Testis (tissue), 3 donors: ENCODE data around the gene RGS9. TPM values are rescaled to one million over a fixed set of nuclear protein-coding genes. Genes with fewer than 3 reads are reported as not detected.

Experiments
- DNase-seq: peaks from one replicate; pipeline ENCODE4 v3.0.0-alpha.2; 2019
- H3K27ac ChIP-seq, 2 donors: fragments of 200-600 bp; sonication (generic); one replicate each; pipeline ENCODE4 v1.5.1; 2019
- H3K27me3 ChIP-seq: fragments of 200-600 bp; sonication (generic); one replicate; pipeline ENCODE4 v1.5.1; 2019
- H3K36me3 ChIP-seq: fragments of 200-600 bp; sonication (generic); one replicate; pipeline ENCODE4 v1.5.1; 2017; ENCODE audit warnings: low read depth; ENCODE audit errors: missing control alignments
- H3K4me1 ChIP-seq: fragments of 200-600 bp; sonication (generic); one replicate; pipeline ENCODE4 v1.5.1; 2019
- H3K4me3 ChIP-seq, 2 donors: fragments of 200-600 bp; sonication (generic); one replicate each; pipeline ENCODE4 v1.5.1; 2017 to 2019
- H3K9me3 ChIP-seq: fragments of 200-600 bp; sonication (generic); one replicate; pipeline ENCODE4 v1.5.1; 2017
- CTCF ChIP-seq, 3 experiments: fragments of 450-650 bp in 2 of 3; fragments of 200-600 bp in 1 of 3; sonication (generic) in 1 of 3; IDR thresholded peaks; one replicate each; pipeline ENCODE4 v1.5.1; 2016 to 2019; ENCODE audit warnings: antibody characterized with exemption in 3 of 3, mild to moderate bottlenecking in 2 of 3, moderate library complexity in 1 of 3
- POLR2A ChIP-seq: fragments of 450-650 bp; IDR thresholded peaks from one replicate; pipeline ENCODE4 v1.6.1; 2017; ENCODE audit warnings: antibody characterized with exemption, mild to moderate bottlenecking, moderate library complexity
- WGBS, 2 donors: methylation state at CpG; one replicate each; pipeline ENCODE4 v1.1.5; 2018; 5-methylcytosine and 5-hydroxymethylcytosine counted together
- intact Hi-C: fragments of 100-400 bp; cut with DNase I; formaldehyde crosslinking; loops from one replicate; pipeline ENCODE4 v1.15.1; 2023; ENCODE audit warnings: low total_unique reads
- polyA plus RNA-seq: library from polyadenylated mRNA; stranded (reverse); fragments of 350-450 nt; fragmentation: Illumina TruSeq; extraction: RNeasy Lipid Tissue Mini Kit (QIAGEN cat#74804); gene quantifications from one replicate; pipeline ENCODE4 v1.2.3, GENCODE V29; 2014; ENCODE audit warnings: low read depth, low replicate concordance; ENCODE audit not compliant: insufficient read depth
- total RNA-seq, 2 donors: library from RNA; depleted of rRNA; stranded (reverse); fragments of >200 nt; gene quantifications; one replicate each; pipeline ENCODE4 v1.2.3, GENCODE V29; 2016

RGS9 gene
- total and polyA plus RNA-seq, 3 donors from 2014 or later = 4.6 to 7.9 (median 5.7) TPM

- Histone ChIP-seq H3K4me1 (no peaks in the 10 kb centered on the region), H3K36me3 (no peaks in the 10 kb centered on the region), H3K27ac (no peak overlapping the region), H3K9me3 (no peaks in the 10 kb centered on the region), H3K27me3 (no peaks in the 10 kb centered on the region), H3K4me3 (no peak overlapping the region)
- TF ChIP-seq POLR2A = no peak
- TF ChIP-seq CTCF (IDR thresholded peaks at IDR 0.05) = no peak
- intact Hi-C loops = no loop called here
- WGBS, 2 donors = 66 to 70% methylated on average over 5 of the region's 5 CpGs
- DNase-seq = no peak
Measured at GRCh38 chr17:65130832-65131231, 6.3 kb upstream of the RGS9 start.

GRCh38 chr17:65131240-65131639 is 5.9 kb upstream of the RGS9 start:
- H3K4me3 ChIP-seq = no peak overlapping the region
- intact Hi-C loops = no loop called here
- WGBS, 2 donors = 73 to 78% methylated on average over 6 of the region's 6 CpGs
- no peak overlapping the region for H3K27ac ChIP-seq
- TF ChIP-seq POLR2A = no peak
- no peaks in the 10 kb centered on the region for H3K36me3 ChIP-seq
- H3K9me3 ChIP-seq = no peaks in the 10 kb centered on the region
- H3K27me3 ChIP-seq = no peaks in the 10 kb centered on the region
- H3K4me1 ChIP-seq = no peaks in the 10 kb centered on the region
- no peak for DNase-seq

GRCh38 chr17:65131946-65132345 is 5.2 kb upstream of the RGS9 start:
- Histone ChIP-seq H3K27me3 (no peaks in the 10 kb centered on the region), H3K36me3 (no peaks in the 10 kb centered on the region), H3K4me3 (no peak overlapping the region), H3K4me1 (no peaks in the 10 kb centered on the region), H3K27ac (no peak overlapping the region), H3K9me3 (no peaks in the 10 kb centered on the region)
- intact Hi-C loops = no loop called here
- DNase-seq = no peak
- TF ChIP-seq CTCF (IDR thresholded peaks at IDR 0.05) (no peak), POLR2A (no peak)
- WGBS, 2 donors = 97% methylated on average over 5 of the region's 5 CpGs

- intact Hi-C loops = no loop called here
- no peaks in the 10 kb centered on the region for H3K36me3 ChIP-seq
- peaks cover 9% of the 10 kb centered on the region for H3K4me1 ChIP-seq
- DNase-seq = no peak
- TF ChIP-seq POLR2A = no peak
- no peak for TF ChIP-seq CTCF (IDR thresholded peaks at IDR 0.05)
- H3K27ac ChIP-seq = no peak overlapping the region
- H3K27me3 ChIP-seq = no peaks in the 10 kb centered on the region
- H3K4me3 ChIP-seq = no peak overlapping the region
- WGBS, 2 donors = 85 to 90% methylated on average over 2 of the region's 2 CpGs
- H3K9me3 ChIP-seq = no peaks in the 10 kb centered on the region
Measured at GRCh38 chr17:65134035-65134434, 3.1 kb upstream of the RGS9 start.

DNA sequence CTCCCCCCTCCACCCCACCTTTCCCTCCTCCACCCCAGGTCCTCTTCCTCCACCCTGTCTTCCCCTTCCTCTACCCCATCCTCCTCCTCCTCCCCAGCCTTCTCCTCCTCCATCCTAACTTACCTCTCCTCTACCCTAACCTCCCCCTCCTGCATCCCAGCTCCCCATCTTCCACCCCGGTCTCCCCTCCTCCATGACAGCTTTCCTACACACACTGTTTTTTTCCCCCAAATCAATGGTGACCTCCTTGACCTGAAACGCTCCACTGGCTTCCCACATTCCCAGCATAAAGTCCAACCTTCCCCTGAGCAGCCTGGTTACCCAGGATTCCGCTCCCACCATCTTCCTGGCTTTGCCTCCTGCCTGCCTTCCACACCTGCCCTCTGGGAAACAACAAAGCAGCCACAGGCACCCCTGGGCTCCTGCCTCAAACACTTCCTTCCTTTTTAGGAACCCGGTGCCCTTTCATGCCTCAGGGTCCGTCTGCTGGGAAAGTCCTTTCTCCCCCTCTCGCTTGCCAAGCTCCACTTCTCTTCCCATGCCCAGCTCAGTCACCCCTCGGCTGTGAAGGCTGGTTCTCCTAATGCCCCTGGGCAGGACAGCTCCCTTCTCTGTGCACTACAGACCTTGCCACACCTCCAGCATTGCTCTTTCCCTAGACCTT is 2.1 kb downstream of the RGS9 start:
- no peak for DNase-seq
- TF ChIP-seq CTCF (IDR thresholded peaks at IDR 0.05) = no peak
- no peak for TF ChIP-seq POLR2A
- intact Hi-C loops = no loop called here
- no peaks in the 10 kb centered on the region for H3K36me3 ChIP-seq
- no peaks in the 10 kb centered on the region for H3K27me3 ChIP-seq
- WGBS, 2 donors = 72 to 75% methylated on average over 7 of the region's 7 CpGs
- peaks cover 11% of the 10 kb centered on the region for H3K4me1 ChIP-seq
- no peak overlapping the region for H3K27ac ChIP-seq
- H3K4me3 ChIP-seq = no peak overlapping the region
- no peaks in the 10 kb centered on the region for H3K9me3 ChIP-seq
